Measurements from ENCODE around the gene GAPDH. TPM values are rescaled to one million over a fixed set of nuclear protein-coding genes. Genes with fewer than 3 reads are reported as not detected.

The GAPDH gene
- polyA plus RNA-seq, 3 donors = 2,879 to 3,427 (median 3,223) TPM

DNA sequence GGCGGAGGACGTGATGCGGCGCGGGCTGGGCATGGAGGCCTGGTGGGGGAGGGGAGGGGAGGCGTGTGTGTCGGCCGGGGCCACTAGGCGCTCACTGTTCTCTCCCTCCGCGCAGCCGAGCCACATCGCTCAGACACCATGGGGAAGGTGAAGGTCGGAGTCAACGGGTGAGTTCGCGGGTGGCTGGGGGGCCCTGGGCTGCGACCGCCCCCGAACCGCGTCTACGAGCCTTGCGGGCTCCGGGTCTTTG is 303 bp downstream of the GAPDH start:
- Mint-ChIP-seq H3K4me3 (peak overlapping the region; percentile 94 to 98), H3K4me1 (peaks cover 58% of the 10 kb centered on the region), H3K36me3 (peaks cover 46 to 59% of the 10 kb centered on the region in 2 donors), H3K27me3 (ENCODE audit: low read depth in 3 of 3) (peaks cover 0 to 5% (median 2%) of the 10 kb centered on the region in 3 donors), H3K27ac (peak overlapping the region; percentile 95 to 99 (median 98)), H3K9me3 (no peaks in the 10 kb centered on the region)
- intact Hi-C loops (cut with micrococcal nuclease) = loop anchor here (2.0 to 10.0 kb wide), 7 partner anchors 14 to 420 kb away; partner anchors contain the start of genes MRPL51 (in 1 of the 2), PTPN6 (in 1 of the 2) and VAMP1 (in 1 of the 2)
- Histone ChIP-seq H3K4me2 (replicated peaks; ENCODE audit: extremely low read depth, low read length, poor library complexity, severe bottlenecking) (peak overlapping the region; percentile 99), H2AFZ (ENCODE audit: insufficient read depth, low read depth, low read length, poor library complexity, severe bottlenecking) (peak overlapping the region; percentile 94), H4K20me1 (ENCODE audit: insufficient read depth, low read length) (peaks cover 53% of the 10 kb centered on the region), H3K4me1 (ENCODE audit: control insufficient read depth in 1 of 2, insufficient read depth in 2 of 2, low read length in 2 of 2) (peaks cover 52 to 63% of the 10 kb centered on the region in 2 donors), H3K79me2 (ENCODE audit: insufficient read depth, low read length) (peaks cover 70% of the 10 kb centered on the region), H3K27ac (ENCODE audit: low read depth in 1 of 2, low read length in 2 of 2) (peak overlapping the region; percentile 94 to 96), H3K27me3 (ENCODE audit: control insufficient read depth in 2 of 2, insufficient read depth in 2 of 2, low read length in 2 of 2) (no peaks in the 10 kb centered on the region), H3K9me3 (replicated peaks in 1 of 2; ENCODE audit: control insufficient read depth in 1 of 2, insufficient read depth in 1 of 2, low read length in 2 of 2) (no peaks in the 10 kb centered on the region), H3K9ac (ENCODE audit: insufficient read depth, low read length, poor library complexity, severe bottlenecking) (peak overlapping the region; percentile 90), H3K4me3 (replicated peaks in 1 of 3; ENCODE audit: low read depth in 2 of 3, low read length in 3 of 3) (peak overlapping the region; percentile 75 to 96 (median 95)), H3K36me3 (replicated peaks in 1 of 2; ENCODE audit: control insufficient read depth in 1 of 2, insufficient read depth in 2 of 2, low read length in 2 of 2) (peaks cover 52 to 58% of the 10 kb centered on the region in 2 donors)
- DNase-seq = no peak
- 0% methylated on average over 21 of the region's 25 CpGs for WGBS (ENCODE audit: insufficient coverage)
- no peak for TF ChIP-seq CTCF (IDR thresholded peaks at IDR 0.05)

- H3K79me2 ChIP-seq (ENCODE audit: insufficient read depth, low read length) = peaks cover 71% of the 10 kb centered on the region
- Mint-ChIP-seq H3K36me3 (peaks cover 46 to 59% of the 10 kb centered on the region in 2 donors), H3K27me3 (ENCODE audit: low read depth in 3 of 3) (peaks cover 0 to 5% (median 2%) of the 10 kb centered on the region in 3 donors), H3K4me3 (peak overlapping the region; percentile 94 to 98), H3K4me1 (peaks cover 63% of the 10 kb centered on the region), H3K27ac (peak overlapping the region; percentile 95 to 99 (median 98)), H3K9me3 (no peaks in the 10 kb centered on the region)
- WGBS (ENCODE audit: insufficient coverage) = 0% methylated on average over 48 of the region's 52 CpGs
- peak overlapping the region; percentile 99 for H3K4me2 ChIP-seq (replicated peaks; ENCODE audit: extremely low read depth, low read length, poor library complexity, severe bottlenecking)
- H3K36me3 ChIP-seq (replicated peaks in 1 of 2; ENCODE audit: control insufficient read depth in 1 of 2, insufficient read depth in 2 of 2, low read length in 2 of 2) = peaks cover 52 to 58% of the 10 kb centered on the region in 2 donors
- H2AFZ ChIP-seq (ENCODE audit: insufficient read depth, low read depth, low read length, poor library complexity, severe bottlenecking) = no peak overlapping the region
- H3K4me3 ChIP-seq (replicated peaks in 1 of 3; ENCODE audit: low read depth in 2 of 3, low read length in 3 of 3) = peak overlapping the region; percentile 75 to 96 (median 95)
- TF ChIP-seq CTCF (IDR thresholded peaks at IDR 0.05) = no peak
- peak overlapping the region; percentile 90 for H3K9ac ChIP-seq (ENCODE audit: insufficient read depth, low read length, poor library complexity, severe bottlenecking)
- no peaks in the 10 kb centered on the region for H3K27me3 ChIP-seq (ENCODE audit: control insufficient read depth in 2 of 2, insufficient read depth in 2 of 2, low read length in 2 of 2)
- DNase-seq = peak; percentile 93 to 95 (median 94)
- H4K20me1 ChIP-seq (ENCODE audit: insufficient read depth, low read length) = peaks cover 58% of the 10 kb centered on the region
- peak overlapping the region; percentile 94 to 96 for H3K27ac ChIP-seq (ENCODE audit: low read depth in 1 of 2, low read length in 2 of 2)
- H3K4me1 ChIP-seq (ENCODE audit: control insufficient read depth in 1 of 2, insufficient read depth in 2 of 2, low read length in 2 of 2) = peaks cover 57 to 68% of the 10 kb centered on the region in 2 donors
- intact Hi-C loops (cut with micrococcal nuclease) = loop anchor here (2.0 to 10.0 kb wide), 8 partner anchors 14 to 420 kb away; partner anchors contain the start of genes MRPL51 (in 1 of the 2), PTPN6 (in 1 of the 2) and VAMP1 (in 1 of the 2)
- no peaks in the 10 kb centered on the region for H3K9me3 ChIP-seq (replicated peaks in 1 of 2; ENCODE audit: control insufficient read depth in 1 of 2, insufficient read depth in 1 of 2, low read length in 2 of 2)
These were observed 804 bp downstream of the GAPDH start for GRCh38 chr12:6534945-6535696.

Measured in CD14-positive monocyte (primary cell).